HepG2 (cell line): ENCODE data around the gene CILP2. TPM values are rescaled to one million over a fixed set of nuclear protein-coding genes. Genes with fewer than 3 reads are reported as not detected.

Experiments
- CENPBD1 ChIP-seq: sonication (generic); formaldehyde crosslinking; IDR thresholded peaks from 2 replicates; pipeline ENCODE4 v1.8.0; 2022; ENCODE audit warnings: missing genetic modification reagents, low read depth, mild to moderate bottlenecking, borderline replicate concordance
- CERS6 ChIP-seq: sonication (generic); formaldehyde crosslinking; IDR thresholded peaks from 2 replicates; pipeline ENCODE4 v1.5.0; 2020; ENCODE audit warnings: missing genetic modification reagents
- ELF1 ChIP-seq: sonication (generic); formaldehyde crosslinking; IDR thresholded peaks from 2 replicates; pipeline ENCODE4 v1.4.0; 2020; ENCODE audit warnings: missing genetic modification reagents
- ETV5 ChIP-seq: IDR thresholded peaks from 2 replicates; pipeline ENCODE4 v1.6.1; 2018; ENCODE audit warnings: missing biosample characterization, missing genetic modification reagents, inconsistent platforms, borderline replicate concordance
- MATR3 ChIP-seq: sonication (generic); formaldehyde crosslinking; IDR thresholded peaks from 2 replicates; pipeline ENCODE4 v1.4.0; 2020; ENCODE audit warnings: missing genetic modification reagents
- MYC ChIP-seq: sonication (generic); formaldehyde crosslinking; IDR thresholded peaks from 2 replicates; pipeline ENCODE4 v1.9.0; 2021; ENCODE audit warnings: missing genetic modification reagents, borderline replicate concordance
- NBN ChIP-seq: fragments of 450-650 bp; conservative IDR thresholded peaks from 2 replicates; pipeline ENCODE4 v1.6.1; 2017
- NRL ChIP-seq: sonication (generic); formaldehyde crosslinking; IDR thresholded peaks from 2 replicates; pipeline ENCODE4 v1.5.0; 2020; ENCODE audit warnings: missing genetic modification reagents, mild to moderate bottlenecking, moderate library complexity, borderline replicate concordance
- RORA ChIP-seq: sonication (generic); formaldehyde crosslinking; IDR thresholded peaks from 2 replicates; pipeline ENCODE4 v1.5.0; 2020; ENCODE audit warnings: mild to moderate bottlenecking, missing genetic modification reagents, moderate library complexity
- TCF12 ChIP-seq, 2 experiments: fragments of 450-650 bp in 1 of 2; sonication (generic) in 1 of 2; formaldehyde crosslinking in 1 of 2; IDR thresholded peaks; 2 replicates each; pipeline versions ENCODE4 v1.6.1 to v1.8.0; 2017 to 2022; ENCODE audit warnings: antibody characterized with exemption in 1 of 2, mild to moderate bottlenecking in 1 of 2, missing genetic modification reagents in 1 of 2, moderate library complexity in 1 of 2
- ZHX2 ChIP-seq, 2 experiments: sonication (generic) in 1 of 2; formaldehyde crosslinking in 1 of 2; IDR thresholded peaks; 2 replicates each; pipeline versions ENCODE4 v1.6.1 to v1.9.0; 2014 to 2022; ENCODE audit warnings: antibody characterized with exemption in 1 of 2, borderline replicate concordance in 1 of 2, inconsistent platforms in 1 of 2, low read depth in 1 of 2, missing genetic modification reagents in 1 of 2
- ZNF17 ChIP-seq: sonication (generic); formaldehyde crosslinking; IDR thresholded peaks from 2 replicates; pipeline ENCODE4 v1.5.0; 2020; ENCODE audit warnings: mild to moderate bottlenecking, missing genetic modification reagents
- ZNF343 ChIP-seq: sonication (generic); formaldehyde crosslinking; IDR thresholded peaks from 2 replicates; pipeline ENCODE4 v1.4.0; 2020; ENCODE audit warnings: mild to moderate bottlenecking, missing genetic modification reagents
- ZNF878 ChIP-seq: sonication (generic); formaldehyde crosslinking; IDR thresholded peaks from 2 replicates; pipeline ENCODE4 v1.8.1; 2023; ENCODE audit warnings: mild to moderate bottlenecking, missing genetic modification reagents, moderate library complexity
- ZNF891 ChIP-seq: sonication (generic); formaldehyde crosslinking; IDR thresholded peaks from 2 replicates; pipeline ENCODE4 v1.5.0; 2020; ENCODE audit warnings: mild to moderate bottlenecking, missing genetic modification reagents
- polyA plus RNA-seq, 8 experiments: library from polyadenylated mRNA; depleted of rRNA in 3 of 8; stranded (reverse) in 7 of 8; unstranded in 1 of 8; fragments of >200 nt; fragmentation: Illumina TruSeq in 4 of 8; extraction: Trizol in 4 of 8; gene quantifications; 2 replicates each; pipeline versions ENCODE4 v1.2.1 to v1.2.3, GENCODE V29; 2011 to 2016; ENCODE audit warnings: low read depth in 4 of 8, missing spikeins in 1 of 8, mixed read lengths in 1 of 8; ENCODE audit not compliant: insufficient read depth in 1 of 8
- total RNA-seq, 5 experiments: library from RNA; depleted of rRNA; stranded (reverse); fragments of >200 nt; fragmentation: Illumina TruSeq; extraction: Trizol; gene quantifications; 2 replicates each; pipeline ENCODE4 v1.2.3, GENCODE V29; 2016; ENCODE audit warnings: low read depth in 1 of 5
- TF ChIP-seq, protein P1 (sequence below): sonication (generic); formaldehyde crosslinking; IDR thresholded peaks from 2 replicates; pipeline ENCODE4 v1.4.0; 2020; ENCODE audit warnings: missing genetic modification reagents, borderline replicate concordance

CILP2 gene
- total and polyA plus RNA-seq, 2 of the 13 experiments (the other 11 are each of a cell fraction or from before 2014, with no cell fraction given): 0.09 to 0.37 TPM

DNA sequence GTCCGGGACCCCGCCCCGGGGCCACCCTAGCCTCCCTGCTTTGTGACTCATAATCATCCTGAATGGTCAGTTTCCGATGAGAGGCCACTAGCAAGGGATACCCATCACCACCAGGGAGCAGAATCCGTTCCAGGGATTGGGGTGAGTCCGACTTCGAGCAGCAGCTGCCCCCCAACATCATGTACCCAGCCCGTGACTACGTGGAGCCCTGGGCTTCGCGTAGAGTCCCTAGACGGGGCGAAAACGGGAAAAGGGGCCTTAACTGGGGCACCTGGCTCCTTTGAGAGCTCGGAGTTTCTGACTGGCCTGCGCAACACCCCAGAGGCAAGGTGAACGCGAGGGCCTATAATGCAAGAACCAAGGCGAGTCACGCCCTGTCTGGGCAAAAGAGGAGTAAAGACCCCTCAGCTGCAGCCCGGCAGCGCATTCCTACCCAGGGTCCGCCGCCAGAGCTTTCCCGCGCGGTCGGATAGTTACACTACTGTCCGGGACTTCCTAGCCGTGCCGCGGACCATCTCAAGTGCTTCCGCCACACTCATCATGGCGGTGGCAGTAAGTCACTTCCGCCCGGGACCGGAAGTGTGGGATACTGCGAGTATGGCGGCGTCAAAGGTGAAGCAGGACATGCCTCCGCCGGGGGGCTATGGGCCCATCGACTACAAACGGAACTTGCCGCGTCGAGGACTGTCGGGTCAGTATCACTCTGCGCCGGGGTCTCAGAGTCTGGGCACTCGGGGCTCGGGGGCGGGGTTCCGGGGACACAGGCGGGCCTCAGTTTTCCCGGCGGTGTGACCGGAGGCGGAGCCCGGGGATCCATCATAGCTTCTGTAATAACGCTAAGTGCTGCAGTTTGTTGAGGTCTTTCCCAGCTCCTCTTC, 22.2 kb upstream of the CILP2 start, which contains the start of gene NDUFA13 (continued):
- TF ChIP-seq ZNF343 (CRISPR knock-in tag): no peak
- peak; percentile 94 for TF ChIP-seq ETV5 (CRISPR knock-in tag)
- TF ChIP-seq MYC (CRISPR knock-in tag): peak; percentile 85; the same call in 1 of the 2 replicates
- TF ChIP-seq TCF12 (IDR thresholded peaks at IDR 0.05): no peak
- TF ChIP-seq TCF12 (CRISPR knock-in tag; IDR thresholded peaks at IDR 0.05): 0 out of 2 replicates have a peak, but pooled peaks have one; percentile 30
- no peak for TF ChIP-seq CENPBD1
- peak; percentile 98 for TF ChIP-seq ZHX2 (IDR thresholded peaks at IDR 0.05; ENCODE audit: low read depth)
- TF ChIP-seq ZHX2 (CRISPR knock-in tag; IDR thresholded peaks at IDR 0.05; ENCODE audit: borderline replicate concordance): 0 out of 2 replicates have a peak, but pooled peaks have one; percentile 16
- TF ChIP-seq ZNF891 (CRISPR knock-in tag): peak; percentile 72
- TF ChIP-seq, protein P1, sequence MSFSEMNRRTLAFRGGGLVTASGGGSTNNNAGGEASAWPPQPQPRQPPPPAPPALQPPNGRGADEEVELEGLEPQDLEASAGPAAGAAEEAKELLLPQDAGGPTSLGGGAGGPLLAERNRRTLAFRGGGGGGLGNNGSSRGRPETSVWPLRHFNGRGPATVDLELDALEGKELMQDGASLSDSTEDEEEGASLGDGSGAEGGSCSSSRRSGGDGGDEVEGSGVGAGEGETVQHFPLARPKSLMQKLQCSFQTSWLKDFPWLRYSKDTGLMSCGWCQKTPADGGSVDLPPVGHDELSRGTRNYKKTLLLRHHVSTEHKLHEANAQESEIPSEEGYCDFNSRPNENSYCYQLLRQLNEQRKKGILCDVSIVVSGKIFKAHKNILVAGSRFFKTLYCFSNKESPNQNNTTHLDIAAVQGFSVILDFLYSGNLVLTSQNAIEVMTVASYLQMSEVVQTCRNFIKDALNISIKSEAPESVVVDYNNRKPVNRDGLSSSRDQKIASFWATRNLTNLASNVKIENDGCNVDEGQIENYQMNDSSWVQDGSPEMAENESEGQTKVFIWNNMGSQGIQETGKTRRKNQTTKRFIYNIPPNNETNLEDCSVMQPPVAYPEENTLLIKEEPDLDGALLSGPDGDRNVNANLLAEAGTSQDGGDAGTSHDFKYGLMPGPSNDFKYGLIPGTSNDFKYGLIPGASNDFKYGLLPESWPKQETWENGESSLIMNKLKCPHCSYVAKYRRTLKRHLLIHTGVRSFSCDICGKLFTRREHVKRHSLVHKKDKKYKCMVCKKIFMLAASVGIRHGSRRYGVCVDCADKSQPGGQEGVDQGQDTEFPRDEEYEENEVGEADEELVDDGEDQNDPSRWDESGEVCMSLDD (CRISPR knock-in tag): peak; percentile 85; the same call in 1 of the 2 replicates
- peak; percentile 63; the same call in 1 of the 2 replicates for TF ChIP-seq NRL (CRISPR knock-in tag)
- no peak for TF ChIP-seq RORA
- TF ChIP-seq ELF1 (CRISPR knock-in tag): peak; percentile 100
- no peak for TF ChIP-seq MATR3 (CRISPR knock-in tag)
- TF ChIP-seq ZNF17 (CRISPR knock-in tag): no peak
- TF ChIP-seq ZNF878 (CRISPR knock-in tag): peak; percentile 16; the same call in 1 of the 2 replicates
- no peak for TF ChIP-seq CERS6 (CRISPR knock-in tag)
- TF ChIP-seq NBN: no peak
